ENCODE data around the gene TMUB1.
A peak's percentile ranks its signal among the peaks of the same experiment; 100 is the strongest.

Gene TMUB1

GRCh38 chr7:151083071-151083823, at the start of gene TMUB1:
Gene TMUB1, minus strand, starts transcription at chr7:151083493. Its CDS starts 930 bp downstream, at chr7:151082563.
- DNase-seq: peak; percentile 91

GRCh38 chr7:151132461-151133205, 49.3 kb upstream of the TMUB1 start:
- no peak for DNase-seq

- DNase-seq: no peak
Observed at GRCh38 chr7:151131592-151132293, 48.5 kb upstream of the TMUB1 start.

- no peak for DNase-seq
Observed at GRCh38 chr7:151131224-151131591, 47.9 kb upstream of the TMUB1 start.

GRCh38 chr7:151130741-151131157, 47.5 kb upstream of the TMUB1 start:
- DNase-seq: no peak

GRCh38 chr7:151129960-151130591, 46.8 kb upstream of the TMUB1 start:
- DNase-seq: no peak

GRCh38 chr7:151129117-151129959, 46.0 kb upstream of the TMUB1 start:
- no peak for DNase-seq

GRCh38 chr7:151128716-151129115, 45.4 kb upstream of the TMUB1 start:
- no peak for DNase-seq

GRCh38 chr7:151128144-151128543, 44.9 kb upstream of the TMUB1 start:
- DNase-seq: no peak

GRCh38 chr7:151126491-151127137, 43.3 kb upstream of the TMUB1 start:
- DNase-seq: no peak

- DNase-seq: no peak
Observed at GRCh38 chr7:151125846-151126481, 42.7 kb upstream of the TMUB1 start.

GRCh38 chr7:151125470-151125845, 42.2 kb upstream of the TMUB1 start:
- no peak for DNase-seq

GRCh38 chr7:151124899-151125399, 41.7 kb upstream of the TMUB1 start:
- no peak for DNase-seq

GRCh38 chr7:151124481-151124880, 41.2 kb upstream of the TMUB1 start:
- DNase-seq: no peak

GRCh38 chr7:151123822-151124464, 40.6 kb upstream of the TMUB1 start:
- peak; percentile 88 for DNase-seq

- no peak for DNase-seq
Observed at GRCh38 chr7:151123158-151123821, 40.0 kb upstream of the TMUB1 start.

GRCh38 chr7:151122796-151123157, 39.5 kb upstream of the TMUB1 start:
- no peak for DNase-seq

GRCh38 chr7:151122276-151122675, 39.0 kb upstream of the TMUB1 start:
- no peak for DNase-seq

GRCh38 chr7:151121380-151122170, 38.3 kb upstream of the TMUB1 start:
- no peak for DNase-seq
